ENCODE data around the gene MACROD2.

Gene MACROD2

GRCh38 chr20:14932040-14932439 lies 936.7 kb downstream of the MACROD2 start:
- DNase-seq = no peak

- DNase-seq = no peak
These were observed 940.0 kb downstream of the MACROD2 start for GRCh38 chr20:14935285-14935684.

GRCh38 chr20:14937021-14937420 lies 941.7 kb downstream of the MACROD2 start:
- DNase-seq = no peak

GRCh38 chr20:14937846-14938245 lies 942.5 kb downstream of the MACROD2 start:
- DNase-seq = no peak

GRCh38 chr20:14947536-14947935 lies 952.2 kb downstream of the MACROD2 start:
- no peak for DNase-seq

GRCh38 chr20:14947946-14948345 lies 952.6 kb downstream of the MACROD2 start:
- no peak for DNase-seq

GRCh38 chr20:14948416-14948815 lies 953.1 kb downstream of the MACROD2 start:
- DNase-seq = no peak

GRCh38 chr20:14950633-14951032 lies 955.3 kb downstream of the MACROD2 start:
- DNase-seq = no peak

- no peak for DNase-seq
These were observed 955.8 kb downstream of the MACROD2 start for GRCh38 chr20:14951105-14951504.

GRCh38 chr20:14951707-14952418 lies 956.5 kb downstream of the MACROD2 start:
- no peak for DNase-seq

GRCh38 chr20:14953736-14954135 lies 958.4 kb downstream of the MACROD2 start:
- no peak for DNase-seq

- no peak for DNase-seq
These were observed 960.1 kb downstream of the MACROD2 start for GRCh38 chr20:14955399-14955798.

GRCh38 chr20:14956026-14956425 lies 960.7 kb downstream of the MACROD2 start:
- no peak for DNase-seq

- no peak for DNase-seq
These were observed 961.2 kb downstream of the MACROD2 start for GRCh38 chr20:14956538-14956937.

- DNase-seq = no peak
These were observed 962.1 kb downstream of the MACROD2 start for GRCh38 chr20:14957402-14957801.

- DNase-seq = no peak
These were observed 963.3 kb downstream of the MACROD2 start for GRCh38 chr20:14958626-14959025.

GRCh38 chr20:14959506-14960475 lies 964.5 kb downstream of the MACROD2 start:
- DNase-seq = no peak

- DNase-seq = no peak
These were observed 965.5 kb downstream of the MACROD2 start for GRCh38 chr20:14960831-14961230.

- DNase-seq = no peak
These were observed 967.9 kb downstream of the MACROD2 start for GRCh38 chr20:14963262-14963663.

GRCh38 chr20:14966203-14966602 lies 970.9 kb downstream of the MACROD2 start:
- no peak for DNase-seq

GRCh38 chr20:14966808-14967207 lies 971.5 kb downstream of the MACROD2 start:
- DNase-seq = no peak

- no peak for DNase-seq
These were observed 976.9 kb downstream of the MACROD2 start for GRCh38 chr20:14972256-14972655.

- DNase-seq = no peak
These were observed 977.4 kb downstream of the MACROD2 start for GRCh38 chr20:14972690-14973089.

- no peak for DNase-seq
These were observed 984.2 kb downstream of the MACROD2 start for GRCh38 chr20:14979453-14979986.

Data from NCI-H1436 treated with DMSO at 0.1 percent for 48 hours (cell line).